Fibroblast of villous mesenchyme (primary cell): ENCODE data around the gene SSB. TPM values are rescaled to one million over a fixed set of nuclear protein-coding genes. Genes with fewer than 3 reads are reported as not detected.
"Not testable (repeated sequence)": the region's sequence is repeated elsewhere in the genome, so short reads cannot be mapped to it uniquely, and the experiment has no call there.

Experiments used
- DNase-seq: peaks from one replicate; pipeline ENCODE4 v3.0.0-alpha.2; 2010; ENCODE audit warnings: low read depth
- H3K4me3 ChIP-seq: 2 replicates; pipeline ENCODE4 v1.5.1; 2011; ENCODE audit warnings: low read depth, mild to moderate bottlenecking, low read length
- total RNA-seq: library from RNA; depleted of rRNA; stranded (reverse); fragments of >200 nt; gene quantifications from 2 replicates; pipeline ENCODE4 v1.2.3, GENCODE V29; 2012
- TF ChIP-seq, protein P1 (sequence below): IDR thresholded peaks from 2 replicates; pipeline ENCODE4 v1.5.1; 2012; ENCODE audit warnings: low read depth, mild to moderate bottlenecking, low read length; ENCODE audit not compliant: insufficient read depth

SSB gene
- total RNA-seq, 1 donor: 125 TPM

DNA sequence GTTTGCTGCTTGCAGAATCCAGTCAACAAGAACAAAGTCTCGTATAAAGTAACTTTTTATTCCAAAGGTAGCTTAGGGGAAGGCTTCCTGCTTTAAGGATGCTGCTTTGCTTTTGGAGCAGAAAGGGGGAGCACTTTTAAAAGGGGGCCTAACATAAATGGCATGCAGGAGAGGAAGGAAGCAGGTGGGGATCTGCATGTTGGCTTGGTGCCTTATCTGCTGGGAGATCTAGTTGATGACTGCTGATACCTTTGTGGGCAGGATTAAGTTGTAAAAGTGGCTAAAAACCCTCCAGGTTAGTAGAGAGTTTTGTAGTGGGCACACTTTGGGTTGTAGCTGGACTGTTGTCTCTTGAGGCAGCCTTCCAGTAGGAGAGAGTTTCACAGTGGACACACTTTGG, 51.0 kb downstream of the SSB start:
- no peak overlapping the region for H3K4me3 ChIP-seq
- TF ChIP-seq, protein P1, sequence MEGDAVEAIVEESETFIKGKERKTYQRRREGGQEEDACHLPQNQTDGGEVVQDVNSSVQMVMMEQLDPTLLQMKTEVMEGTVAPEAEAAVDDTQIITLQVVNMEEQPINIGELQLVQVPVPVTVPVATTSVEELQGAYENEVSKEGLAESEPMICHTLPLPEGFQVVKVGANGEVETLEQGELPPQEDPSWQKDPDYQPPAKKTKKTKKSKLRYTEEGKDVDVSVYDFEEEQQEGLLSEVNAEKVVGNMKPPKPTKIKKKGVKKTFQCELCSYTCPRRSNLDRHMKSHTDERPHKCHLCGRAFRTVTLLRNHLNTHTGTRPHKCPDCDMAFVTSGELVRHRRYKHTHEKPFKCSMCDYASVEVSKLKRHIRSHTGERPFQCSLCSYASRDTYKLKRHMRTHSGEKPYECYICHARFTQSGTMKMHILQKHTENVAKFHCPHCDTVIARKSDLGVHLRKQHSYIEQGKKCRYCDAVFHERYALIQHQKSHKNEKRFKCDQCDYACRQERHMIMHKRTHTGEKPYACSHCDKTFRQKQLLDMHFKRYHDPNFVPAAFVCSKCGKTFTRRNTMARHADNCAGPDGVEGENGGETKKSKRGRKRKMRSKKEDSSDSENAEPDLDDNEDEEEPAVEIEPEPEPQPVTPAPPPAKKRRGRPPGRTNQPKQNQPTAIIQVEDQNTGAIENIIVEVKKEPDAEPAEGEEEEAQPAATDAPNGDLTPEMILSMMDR: no peak
- no peak for DNase-seq

DNA sequence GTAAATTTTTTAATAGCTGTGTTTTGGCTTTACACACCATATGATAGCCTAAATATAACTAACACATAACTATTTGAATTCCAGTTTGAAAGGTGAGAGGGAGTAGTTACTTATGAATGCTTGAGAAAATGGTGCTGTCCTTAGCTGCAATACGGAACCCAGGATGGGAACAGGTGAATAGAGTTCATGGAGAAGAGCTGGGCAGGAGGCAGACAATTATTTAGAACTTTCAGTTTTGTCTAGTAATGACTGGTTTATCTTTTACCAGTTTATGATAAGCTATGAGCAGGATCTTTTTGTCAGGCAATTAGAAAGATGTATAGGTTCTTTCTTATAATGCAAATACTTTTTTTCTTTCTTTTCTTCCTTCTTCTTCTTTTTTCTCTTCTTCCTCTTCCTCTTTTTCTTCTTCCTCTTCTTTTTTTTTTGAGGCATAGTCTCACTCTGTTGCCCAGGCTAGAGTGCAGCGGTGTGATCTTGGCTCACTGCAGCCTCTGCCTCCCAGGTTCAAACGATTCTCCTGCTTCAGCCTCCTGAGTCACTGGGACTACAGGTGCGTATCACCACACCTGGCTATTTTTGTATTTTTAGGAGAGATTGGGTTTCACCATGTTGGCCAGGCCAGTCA, 54.5 kb downstream of the SSB start:
- H3K4me3 ChIP-seq: no peak overlapping the region
- TF ChIP-seq, protein P1: no peak
- DNase-seq: no peak

DNA sequence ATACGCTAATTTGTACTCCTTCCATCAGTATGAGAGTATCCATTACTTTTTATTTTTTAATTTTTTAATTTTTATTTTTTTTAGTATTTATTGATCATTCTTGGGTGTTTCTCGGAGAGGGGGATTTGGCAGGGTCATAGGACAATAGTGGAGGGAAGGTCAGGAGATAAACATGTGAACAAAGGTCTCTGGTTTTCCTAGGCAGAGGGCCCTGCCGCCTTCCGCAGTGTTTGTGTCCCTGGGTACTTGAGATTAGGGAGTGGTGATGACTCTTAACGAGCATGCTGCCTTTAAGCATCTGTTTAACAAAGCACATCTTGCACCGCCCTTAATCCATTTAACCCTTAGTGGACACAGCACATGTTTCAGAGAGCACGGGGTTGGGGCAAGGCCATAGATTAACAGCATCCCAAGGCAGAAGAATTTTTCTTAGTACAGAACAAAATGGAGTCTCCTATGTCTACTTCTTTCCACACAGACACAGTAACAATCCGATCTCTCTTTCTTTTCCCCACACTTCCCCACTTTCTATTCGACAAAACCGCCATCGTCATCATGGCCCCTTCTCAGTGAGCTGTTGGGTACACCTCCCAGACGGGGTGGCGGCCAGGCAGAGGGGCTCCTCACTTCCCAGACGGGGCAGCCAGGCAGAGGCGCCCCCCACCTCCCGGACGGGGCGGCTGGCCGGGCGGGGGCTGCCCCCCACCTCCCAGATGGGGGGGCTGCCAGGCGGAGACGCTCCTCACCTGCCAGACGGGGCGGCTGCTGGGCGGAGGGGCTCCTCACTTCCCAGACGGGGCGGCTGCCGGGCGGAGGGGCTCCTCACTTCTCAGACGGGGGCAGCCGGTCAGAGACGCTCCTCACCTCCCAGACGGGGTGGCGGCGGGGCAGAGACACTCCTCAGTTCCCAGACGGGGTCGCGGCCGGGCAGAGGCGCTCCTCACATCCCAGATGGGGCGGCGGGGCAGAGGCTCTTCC, 56.9 kb downstream of the SSB start:
- not testable (repeated sequence) for H3K4me3 ChIP-seq

DNA sequence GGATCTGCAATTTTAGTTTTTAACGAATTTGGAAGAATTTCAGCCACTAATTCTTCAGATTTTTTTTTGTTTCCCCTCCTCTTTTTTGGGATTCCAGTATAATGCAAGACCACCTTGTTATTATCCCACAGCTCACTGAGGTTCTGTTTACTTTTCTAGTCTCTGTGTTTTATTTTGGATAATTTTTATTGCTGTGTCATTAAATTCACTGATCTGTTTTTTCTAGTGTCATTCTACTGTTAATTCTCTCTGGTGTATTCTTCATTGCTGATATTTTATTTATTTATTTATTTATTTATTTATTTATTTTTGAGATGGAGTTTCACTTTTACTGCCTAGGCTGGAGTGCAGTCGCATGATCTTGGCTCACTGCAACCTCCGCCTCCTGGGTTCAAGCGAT, 60.8 kb downstream of the SSB start:
- no peak for DNase-seq
- H3K4me3 ChIP-seq: no peak overlapping the region
- TF ChIP-seq, protein P1: no peak

More for the DNA sequence above, 56.9 kb downstream of the SSB start:
- not testable (repeated sequence) for DNase-seq

DNA sequence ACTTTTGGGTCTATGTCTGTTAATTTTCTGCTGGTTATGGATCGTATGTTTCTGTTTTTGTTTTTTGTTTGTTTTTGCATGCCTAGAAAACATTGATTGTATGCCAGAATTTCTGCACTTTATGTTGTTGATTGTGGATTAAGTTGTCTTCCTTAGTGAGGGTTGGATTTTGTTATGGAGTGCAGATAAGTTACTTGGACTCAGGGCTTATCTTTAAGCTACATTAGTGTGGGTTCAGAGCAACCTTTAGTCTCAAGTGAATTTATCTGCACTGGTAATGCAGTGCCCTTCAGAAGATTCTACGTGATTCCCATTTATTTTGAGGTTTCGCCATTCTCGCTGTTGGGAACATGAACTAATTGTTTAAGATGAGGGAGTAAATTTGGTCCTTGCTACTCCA, 61.5 kb downstream of the SSB start:
- H3K4me3 ChIP-seq: no peak overlapping the region
- TF ChIP-seq, protein P1: no peak
- no peak for DNase-seq

Other genes starting within 250 kb of the SSB start
- gene FASTKD1, start 225.0 kb upstream of the SSB start, total RNA-seq: 13.5 and 25.9 TPM in 2 replicates
- gene PPIG, start 214.5 kb upstream of the SSB start, total RNA-seq: 21.6 and 35.8 TPM in 2 replicates
- not detected in 2 replicates for gene CFAP210, start 104.5 kb upstream of the SSB start, total RNA-seq
- gene PHOSPHO2, start 104.4 kb upstream of the SSB start, total RNA-seq: 2.6 and 3.5 TPM in 2 replicates
- gene KLHL23, start 65.0 kb upstream of the SSB start, total RNA-seq: 1.6 and 4.3 TPM in 2 replicates
- gene METTL5, start 26.0 kb downstream of the SSB start, total RNA-seq: 51.8 and 61.8 TPM in 2 replicates
- gene UBR3, start 28.6 kb downstream of the SSB start, total RNA-seq: 34.1 and 56.1 TPM in 2 replicates